Stomach (tissue), 19 donors: Measurements from ENCODE around the gene CA6. TPM values are rescaled to one million over a fixed set of nuclear protein-coding genes. Genes with fewer than 3 reads are reported as not detected.
"Not testable (repeated sequence)": the region's sequence is repeated elsewhere in the genome, so short reads cannot be mapped to it uniquely, and the experiment has no call there.

Source experiments
- DNase-seq, 2 donors: peaks; one replicate each; pipeline versions ENCODE4 v3.0.0 to v3.0.0-alpha.2; 2013 to 2019
- H3K27ac ChIP-seq, 5 donors: fragments of 200-600 bp in 4 of 5; sonication (generic) in 4 of 5; one replicate each; pipeline ENCODE4 v1.5.1; 2013 to 2019; ENCODE audit warnings: mild to moderate bottlenecking in 1 of 5, moderate library complexity in 1 of 5
- H3K27me3 ChIP-seq, 3 donors: fragments of 200-600 bp; sonication (generic); one replicate each; pipeline ENCODE4 v1.5.1; 2017 to 2019; ENCODE audit warnings: mixed run types in 1 of 3
- H3K36me3 ChIP-seq, 4 donors: fragments of 200-600 bp; sonication (generic); 1 replicate in 3 of 4; 2 replicates in 1 of 4; pipeline ENCODE4 v1.5.1; 2016 to 2019
- H3K4me1 ChIP-seq, 4 donors: fragments of 200-600 bp; sonication (generic); one replicate each; pipeline ENCODE4 v1.5.1; 2016 to 2019
- H3K4me3 ChIP-seq, 4 donors: fragments of 200-600 bp; sonication (generic) in 3 of 4; one replicate each; pipeline ENCODE4 v1.5.1; 2016 to 2019; ENCODE audit warnings: mild to moderate bottlenecking in 1 of 4
- H3K9me3 ChIP-seq, 4 donors: fragments of 200-600 bp; sonication (generic); one replicate each; pipeline ENCODE4 v1.5.1; 2016 to 2019
- CTCF ChIP-seq, 7 experiments: fragments of 450-650 bp in 4 of 7; fragments of 200-600 bp in 3 of 7; sonication (generic) in 3 of 7; IDR thresholded peaks; one replicate each; pipeline ENCODE4 v1.5.1; 2016 to 2019; ENCODE audit warnings: antibody characterized with exemption in 7 of 7, control low read depth in 2 of 7, mild to moderate bottlenecking in 1 of 7
- EP300 ChIP-seq: sonication (generic); formaldehyde crosslinking; IDR thresholded peaks from one replicate; pipeline ENCODE4 v1.6.1; 2017; ENCODE audit warnings: antibody characterized with exemption
- POLR2A ChIP-seq, 4 donors: fragments of 450-650 bp; IDR thresholded peaks; one replicate each; pipeline ENCODE4 v1.6.1; 2016; ENCODE audit warnings: antibody characterized with exemption in 4 of 4, control low read depth in 2 of 4, mild to moderate bottlenecking in 1 of 4, moderate library complexity in 1 of 4
- POLR2AphosphoS5 ChIP-seq, 3 donors: sonication (generic); formaldehyde crosslinking; IDR thresholded peaks; one replicate each; pipeline ENCODE4 v1.6.1; 2016; ENCODE audit warnings: antibody characterized with exemption in 3 of 3
- WGBS, 5 donors: extraction: QIAGEN DNeasy Blood & Tissue Kit in 3 of 5; methylation state at CpG; one replicate each; pipeline versions ENCODE4 v1.1.5 to v1.1.7; 2013 to 2018; 5-methylcytosine and 5-hydroxymethylcytosine counted together
- intact Hi-C: fragments of 100-400 bp; cut with DNase I; formaldehyde crosslinking; loops from one replicate; pipeline ENCODE4 v1.15.1; 2023; ENCODE audit warnings: low total_unique reads
- long read RNA-seq, 10 donors: transcript quantifications; one replicate each; lab custom pipeline, GENCODE V29; 2026
- polyA plus RNA-seq, 3 donors: library from polyadenylated mRNA; stranded (reverse); fragments of 200-250 nt; gene quantifications; one replicate each; pipeline ENCODE4 v1.2.3, GENCODE V29; 2013
- total RNA-seq, 5 donors: library from RNA; depleted of rRNA; stranded (reverse); fragments of >200 nt; gene quantifications; one replicate each; pipeline versions ENCODE4 v1.1.0 to v1.2.3, GENCODE V29; 2014 to 2016
- donor health status: healthy with polysubstance abuse.
- donor health status: Bipolar disorder and iron deficiency.
- donor health status: healthy.

The CA6 gene
- total RNA-seq (not detected), polyA plus RNA-seq (not detected)
- long read RNA-seq, donor 1, result 0 reads
- long read RNA-seq, donor 2, result 0 reads
- long read RNA-seq, donor 3, result 0 reads
- long read RNA-seq, donor 4, result 0 reads
- long read RNA-seq, donor 5, result 0 reads
- long read RNA-seq, donor 6, result 0 reads
- long read RNA-seq, donor 7, result 0 reads
- long read RNA-seq, donor 8, result 0 reads
- long read RNA-seq, donor 9, result 0 reads
- long read RNA-seq, donor 10, result 0 reads

- no peak within 1 kb of the TSS for H3K27ac ChIP-seq
- 84 to 91% (median 89%) methylated on average over 8 of the region's 8 CpGs for WGBS, 5 donors
Observed at GRCh38 chr1:8945568-8945967, at the start of gene CA6. Gene CA6 (plus strand): TSS chr1:8945868. CDS start chr1:8945887, 19 bp downstream.

GRCh38 chr1:8896775-8897174 lies 48.9 kb upstream of the CA6 start:
- H3K27me3 ChIP-seq, H3K4me3 ChIP-seq, H3K36me3 ChIP-seq, intact Hi-C loops, DNase-seq, H3K9me3 ChIP-seq, H3K4me1 ChIP-seq, H3K27ac ChIP-seq: not testable (repeated sequence)
- 60 to 73% (median 69%) methylated on average over 3 of the region's 3 CpGs for WGBS, 5 donors

More at GRCh38 chr1:8945568-8945967, at the start of gene CA6:
- Histone ChIP-seq H3K27me3 (no peaks in the 10 kb centered on the region), H3K36me3 (no peaks in the 10 kb centered on the region), H3K4me1 (no peaks in the 10 kb centered on the region), H3K4me3 (no peak within 1 kb of the TSS), H3K9me3 (no peaks in the 10 kb centered on the region)
- intact Hi-C loops, result no loop called here
- TF ChIP-seq CTCF (IDR thresholded peaks at IDR 0.05) (no peak), POLR2A (IDR thresholded peaks at IDR 0.05) (no peak), EP300 (no peak), POLR2AphosphoS5 (IDR thresholded peaks at IDR 0.05) (no peak)
- DNase-seq, result no peak

- WGBS, 5 donors, result 62 to 78% (median 69%) methylated on average over 4 of the region's 4 CpGs
- H3K36me3 ChIP-seq, H3K9me3 ChIP-seq, H3K27me3 ChIP-seq, H3K4me3 ChIP-seq, H3K4me1 ChIP-seq, intact Hi-C loops, H3K27ac ChIP-seq, DNase-seq: not testable (repeated sequence)
Observed at GRCh38 chr1:8897505-8897904, 48.2 kb upstream of the CA6 start.

GRCh38 chr1:8898418-8898817 lies 47.2 kb upstream of the CA6 start:
- H3K27me3 ChIP-seq, H3K36me3 ChIP-seq, DNase-seq, H3K27ac ChIP-seq, H3K9me3 ChIP-seq, H3K4me3 ChIP-seq, H3K4me1 ChIP-seq, intact Hi-C loops: not testable (repeated sequence)
- WGBS, 5 donors, result 82 to 97% (median 91%) methylated on average over 5 of the region's 5 CpGs

- WGBS, 5 donors, result 92 to 97% (median 95%) methylated on average over 7 of the region's 7 CpGs
- H3K27me3 ChIP-seq, result no peaks in the 10 kb centered on the region
- no peak for TF ChIP-seq POLR2AphosphoS5 (IDR thresholded peaks at IDR 0.05)
- no peak for TF ChIP-seq CTCF (IDR thresholded peaks at IDR 0.05)
- TF ChIP-seq POLR2A (IDR thresholded peaks at IDR 0.05), result no peak
- TF ChIP-seq EP300, result no peak
- intact Hi-C loops, result no loop called here
- H3K36me3 ChIP-seq, result no peaks in the 10 kb centered on the region
- H3K9me3 ChIP-seq, result no peaks in the 10 kb centered on the region
- DNase-seq, result no peak
- H3K4me1 ChIP-seq, result peaks cover 0 to 16% (median 6%) of the 10 kb centered on the region in 4 donors
- H3K4me3 ChIP-seq, result no peak overlapping the region
- H3K27ac ChIP-seq, result no peak overlapping the region
Observed at GRCh38 chr1:8899046-8899445, 46.6 kb upstream of the CA6 start.

GRCh38 chr1:8900684-8901083 lies 45.0 kb upstream of the CA6 start:
- H3K9me3 ChIP-seq, H3K4me3 ChIP-seq, DNase-seq, H3K27ac ChIP-seq, intact Hi-C loops, H3K27me3 ChIP-seq, H3K36me3 ChIP-seq: not testable (repeated sequence)
- peaks cover 0 to 21% (median 9%) of the 10 kb centered on the region in 4 donors for H3K4me1 ChIP-seq
- WGBS, 5 donors, result 72 to 88% (median 82%) methylated on average over 4 of the region's 4 CpGs
